ENCODE measurements around the gene MPIG6B.

DNA sequence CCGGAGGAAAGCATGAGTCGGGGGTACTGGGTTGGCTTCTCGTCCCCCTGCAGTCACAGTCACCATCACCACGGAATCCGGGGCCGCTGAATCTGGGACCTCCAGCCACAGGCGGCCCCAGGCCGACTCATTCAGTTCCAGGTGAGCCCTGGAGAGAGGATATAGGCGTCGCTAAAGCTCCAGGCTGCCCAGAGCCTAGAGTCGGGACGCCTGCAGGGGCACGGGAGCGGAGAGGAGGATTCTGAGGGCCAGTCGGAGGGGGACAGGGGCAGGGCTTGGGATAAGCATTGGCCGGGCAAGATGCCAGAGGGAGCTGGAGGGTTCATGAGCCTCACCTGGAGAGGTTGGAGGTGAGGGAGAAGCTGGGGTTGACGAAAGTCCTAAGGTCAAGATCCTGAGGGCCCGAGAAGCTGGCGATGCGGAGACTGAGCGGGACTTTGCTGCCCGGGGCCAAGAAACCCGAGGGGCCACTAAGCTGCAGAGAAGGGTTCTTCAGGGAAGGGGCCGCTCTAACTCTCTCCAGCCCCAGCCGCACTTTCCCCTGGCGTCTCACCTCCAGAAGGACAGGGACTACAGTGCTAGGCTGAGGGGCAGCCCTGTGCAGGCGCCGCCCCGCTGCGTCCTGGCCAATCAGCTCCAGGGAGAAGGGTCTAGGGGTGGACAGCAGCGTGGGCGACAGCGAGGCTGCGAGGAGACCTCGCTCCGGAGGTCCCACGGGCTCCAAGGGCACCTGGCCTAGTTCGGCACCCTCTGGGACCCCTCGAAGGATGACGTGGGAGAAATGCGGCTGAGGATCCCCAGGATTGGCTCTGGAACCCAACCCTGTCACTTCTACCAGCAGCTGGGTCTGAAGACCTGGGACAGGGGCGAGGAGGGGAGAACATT is 43.0 kb downstream of the MPIG6B start:
- TF ChIP-seq EZH2phosphoT487 (IDR thresholded peaks at IDR 0.05; ENCODE audit: borderline replicate concordance, low read depth, low read length): no peak
- TF ChIP-seq CTCF (conservative IDR thresholded peaks at IDR 0.05; ENCODE audit: low read length): no peak
